GM19468 (cell line): ENCODE results near the gene UNC13B.
"Not testable (repeated sequence)": the region's sequence is repeated elsewhere in the genome, so short reads cannot be mapped to it uniquely, and the experiment has no call there.

Experiments
- ATAC-seq: cut with Tn5 transposase; IDR thresholded peaks from one replicate; pipeline ENCODE4 v1.9.1; 2021; ENCODE audit warnings: mild to moderate bottlenecking, moderate library complexity, moderate number of reproducible peaks; ENCODE audit not compliant: unreplicated experiment; ENCODE audit errors: extremely low read depth

UNC13B gene

GRCh38 chr9:35211854-35212253 lies 50.0 kb downstream of the UNC13B start:
- no peak for ATAC-seq

DNA sequence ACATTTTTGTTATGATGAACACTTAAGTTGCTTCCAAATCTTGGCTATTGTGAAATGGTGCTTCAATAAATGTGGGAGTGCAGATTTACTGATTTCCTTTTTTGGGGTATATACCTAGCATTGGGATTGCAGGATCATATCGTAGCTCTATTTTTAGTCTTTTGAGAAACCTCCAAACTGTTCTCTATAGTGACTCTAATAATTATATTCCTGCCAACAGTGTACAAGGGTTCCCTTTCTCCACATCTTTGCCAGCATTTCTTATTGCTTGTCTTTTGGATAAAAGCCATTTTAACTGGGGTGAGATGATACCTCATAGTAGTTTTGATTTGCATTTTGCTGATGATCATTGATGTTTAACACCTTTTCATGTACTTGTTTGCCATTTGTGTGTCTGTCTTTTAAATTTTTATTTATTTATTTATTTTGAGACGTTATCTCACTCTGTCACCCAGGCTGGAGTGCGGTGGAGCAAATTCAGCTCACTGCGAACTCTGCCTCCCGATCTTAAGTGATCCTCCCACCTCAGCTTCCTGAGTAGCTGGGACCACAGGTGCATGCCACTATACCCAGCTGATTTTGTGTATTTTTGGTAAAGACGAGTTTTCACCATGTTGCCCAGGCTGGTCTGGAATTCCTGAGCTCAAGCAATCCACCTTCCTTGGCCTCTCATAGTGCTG lies 59.0 kb downstream of the UNC13B start:
- ATAC-seq: no peak

- ATAC-seq: no peak
Measured at GRCh38 chr9:35225677-35226076, 63.9 kb downstream of the UNC13B start.

DNA sequence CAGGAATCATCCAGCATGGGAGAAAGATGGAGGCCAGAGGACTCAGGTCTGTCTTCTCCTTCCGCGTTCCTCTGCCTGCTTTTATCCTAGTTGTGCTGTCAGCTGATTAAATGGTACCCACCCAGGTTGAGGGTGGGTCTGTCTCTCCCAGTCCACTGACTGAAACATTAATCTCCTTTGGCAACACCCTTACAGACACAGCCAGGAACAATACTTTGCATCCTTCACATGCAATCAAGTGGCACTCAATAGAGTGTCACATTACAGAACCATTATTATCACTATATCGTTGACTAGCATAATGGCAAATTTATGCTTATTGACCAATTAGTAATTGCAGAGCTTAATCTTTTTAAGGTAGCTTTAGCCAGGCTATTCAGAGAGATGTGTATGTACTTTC lies 64.8 kb downstream of the UNC13B start:
- ATAC-seq: no peak

DNA sequence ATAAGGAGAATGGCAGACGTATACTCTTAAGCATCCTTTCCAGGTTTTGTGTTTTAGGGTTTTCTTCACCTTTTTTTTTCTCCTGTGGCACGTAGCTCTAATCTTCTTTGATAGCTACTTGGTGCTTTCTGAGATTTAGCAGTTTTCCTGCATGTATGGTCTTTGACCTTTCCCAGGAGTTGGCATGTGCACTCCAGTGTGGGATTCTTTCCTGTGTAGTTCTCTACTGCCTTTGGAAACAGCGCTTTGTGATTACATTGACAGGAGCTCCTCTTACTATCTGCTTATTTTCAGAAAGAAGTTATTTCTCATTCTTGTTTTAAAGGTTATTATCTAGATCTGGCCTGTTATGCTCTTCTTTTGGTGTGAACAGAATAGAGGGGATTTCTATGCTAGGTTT lies 65.5 kb downstream of the UNC13B start:
- ATAC-seq: no peak

DNA sequence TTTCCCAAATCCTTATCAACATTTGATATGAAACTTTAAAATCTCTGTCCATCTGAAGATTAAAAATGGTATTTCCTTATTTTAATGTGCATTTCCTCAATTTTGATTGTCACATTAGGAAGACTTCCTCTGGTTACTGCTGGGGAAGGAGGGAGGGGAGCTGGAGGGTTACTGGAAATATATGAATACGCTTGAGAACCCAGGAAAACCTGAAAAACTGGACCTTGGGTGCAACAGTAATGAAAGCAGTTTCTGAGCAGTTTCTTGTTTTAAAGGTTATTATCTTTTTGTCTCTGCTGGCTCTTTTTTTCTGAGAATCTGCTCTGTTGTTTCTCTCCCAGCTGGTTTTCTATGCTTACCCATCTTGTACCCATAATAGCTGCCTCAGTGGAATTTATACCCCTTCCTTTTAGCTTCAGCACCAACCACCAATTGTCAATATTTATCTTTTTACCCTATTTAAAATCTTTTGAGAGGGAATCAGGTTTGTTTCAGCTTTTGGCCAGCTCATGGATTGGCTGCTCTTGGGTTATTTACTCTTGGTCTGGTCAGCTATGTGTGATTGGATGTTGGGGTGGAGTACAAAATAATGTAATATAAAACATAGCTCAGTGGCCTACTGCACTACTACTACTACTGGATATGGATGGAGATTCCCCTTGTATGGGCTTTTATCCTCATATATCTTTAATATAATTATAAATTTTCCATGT lies 67.4 kb downstream of the UNC13B start:
- ATAC-seq: no peak

DNA sequence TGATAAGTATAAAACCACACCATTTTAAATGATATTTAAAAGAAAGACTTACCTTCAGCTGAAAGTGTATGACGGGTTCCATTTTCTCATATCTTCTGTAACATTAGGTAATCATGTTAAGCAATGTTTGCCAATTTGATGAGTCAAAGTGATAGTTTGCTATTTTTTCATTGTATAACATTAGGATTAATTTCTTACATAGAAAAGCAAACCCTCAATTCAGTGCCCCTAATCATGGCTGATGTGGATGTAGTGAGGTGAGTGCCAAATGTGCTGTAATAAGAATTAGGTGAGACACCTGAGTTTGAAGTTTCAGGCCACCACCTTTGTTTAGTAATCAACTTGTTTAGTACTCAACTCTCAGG lies 68.0 kb downstream of the UNC13B start:
- no peak for ATAC-seq

DNA sequence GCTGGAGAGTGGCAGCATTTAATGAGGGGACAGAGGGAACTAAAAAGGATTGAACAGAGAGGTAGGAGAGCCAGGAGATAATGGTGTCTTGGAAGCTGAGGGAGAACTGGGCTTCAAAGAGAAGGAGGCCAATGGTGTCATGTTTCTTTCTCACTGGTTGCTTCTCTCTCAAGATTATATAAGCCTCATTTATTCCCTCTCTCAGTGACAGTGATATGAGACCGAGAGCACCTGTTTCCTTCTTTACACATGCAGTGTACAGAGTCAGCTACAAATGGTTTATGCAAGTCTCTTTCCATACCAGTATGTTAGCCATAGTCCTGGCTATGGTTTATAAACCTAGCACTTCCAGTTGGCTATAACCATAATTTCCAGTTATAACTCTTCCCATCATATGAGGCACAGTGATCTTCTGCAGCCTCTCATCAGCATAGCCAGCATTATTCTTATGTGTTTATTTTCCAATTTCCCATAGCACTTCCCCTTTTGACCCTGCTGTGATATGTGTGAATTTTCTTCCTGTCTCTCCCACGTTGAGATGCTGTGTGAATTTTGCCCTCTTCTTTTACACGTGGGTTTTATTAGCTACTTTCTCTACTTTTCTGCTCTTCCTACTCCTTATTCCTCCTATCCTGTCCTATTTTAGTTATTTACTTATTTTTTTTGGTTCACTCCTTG lies 71.2 kb downstream of the UNC13B start:
- no peak for ATAC-seq

- ATAC-seq: no peak
Measured at GRCh38 chr9:35236692-35237091, 74.9 kb downstream of the UNC13B start.

GRCh38 chr9:35237311-35237710 lies 75.5 kb downstream of the UNC13B start:
- no peak for ATAC-seq

DNA sequence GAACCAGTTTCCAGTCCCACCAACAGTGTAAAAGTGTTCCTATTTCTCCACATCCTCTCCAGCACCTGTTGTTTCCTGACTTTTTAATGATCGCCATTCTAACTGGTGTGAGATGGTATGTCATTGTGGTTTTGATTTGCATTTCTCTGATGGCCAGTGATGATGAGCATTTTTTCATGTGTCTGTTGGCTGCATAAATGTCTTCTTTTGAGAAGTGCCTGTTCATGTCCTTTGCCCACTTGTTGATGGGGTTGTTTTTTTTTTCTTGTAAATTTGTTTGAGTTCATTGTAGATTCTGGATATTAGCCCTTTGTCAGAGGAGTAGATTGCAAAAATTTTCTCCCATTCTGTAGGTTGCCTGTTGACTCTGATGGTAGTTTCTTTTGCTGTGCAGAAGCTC lies 84.1 kb downstream of the UNC13B start:
- not testable (repeated sequence) for ATAC-seq

DNA sequence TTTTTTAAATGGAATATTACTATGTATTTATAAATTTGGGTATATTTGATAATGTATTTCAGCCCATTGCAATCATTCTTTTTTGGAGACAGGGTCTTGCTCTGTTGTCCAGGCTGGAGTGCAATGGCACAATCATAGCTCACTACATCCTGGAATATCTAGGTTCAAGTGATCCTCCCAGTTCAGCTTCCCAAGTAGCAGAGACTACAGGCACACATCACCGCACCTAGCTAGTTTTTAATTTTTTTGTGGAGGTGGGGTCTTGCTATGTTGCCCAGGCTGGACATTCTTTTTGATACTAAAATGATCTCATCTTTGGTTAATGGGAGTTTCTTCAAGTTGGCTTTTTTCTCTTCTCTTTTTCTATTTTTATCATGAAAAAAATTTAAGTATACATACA lies 91.3 kb downstream of the UNC13B start:
- no peak for ATAC-seq

DNA sequence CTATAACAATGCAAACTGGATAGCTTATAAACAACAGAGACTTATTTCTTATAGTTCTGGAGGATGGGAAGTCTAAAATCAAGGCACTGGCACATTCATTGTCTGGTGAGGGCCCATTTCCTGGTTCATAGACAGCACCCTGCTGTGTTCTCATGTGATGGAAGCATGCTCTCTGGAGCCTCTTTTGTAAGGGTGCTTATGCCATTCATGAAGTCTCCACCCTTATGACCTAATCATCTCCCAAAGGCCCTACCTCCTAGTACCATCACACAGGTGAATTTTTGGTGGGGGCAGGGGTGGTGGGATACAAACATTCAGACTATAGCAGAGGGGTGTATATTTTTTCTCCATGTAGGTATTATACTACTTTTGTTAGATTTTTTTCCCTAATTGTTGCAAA lies 92.4 kb downstream of the UNC13B start:
- no peak for ATAC-seq

- no peak for ATAC-seq
Measured at GRCh38 chr9:35254984-35255857, 93.4 kb downstream of the UNC13B start.

DNA sequence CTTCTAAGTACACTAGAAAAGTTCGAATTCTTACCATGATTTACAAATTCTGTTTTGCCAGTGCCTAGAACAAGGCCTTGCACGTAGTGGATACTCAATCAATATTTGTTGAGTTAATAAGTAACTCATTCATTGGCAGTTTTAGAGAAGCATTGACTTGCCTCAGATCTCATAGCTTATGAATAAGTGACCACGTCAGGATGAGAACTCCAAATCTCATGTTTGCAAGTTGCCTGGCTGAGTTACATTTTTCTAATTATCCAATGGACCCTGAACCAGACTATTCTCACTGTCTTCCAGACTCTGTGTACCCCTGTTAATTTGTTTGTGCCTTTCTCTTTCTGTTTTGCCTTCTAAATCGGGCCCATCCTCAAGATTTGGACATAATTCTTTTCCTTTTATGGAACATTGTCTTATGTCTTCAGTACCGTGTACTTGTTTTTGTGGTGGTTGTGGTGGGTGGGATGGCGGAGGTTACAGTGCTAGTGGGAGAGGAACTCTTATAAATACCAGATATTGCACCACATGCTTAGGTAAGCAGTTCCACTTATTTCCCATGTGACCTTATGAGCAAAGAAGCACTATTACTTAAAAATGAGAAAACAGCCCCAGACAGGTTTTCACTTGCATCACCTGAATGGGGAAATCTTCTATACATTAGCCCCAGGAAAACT lies 96.3 kb downstream of the UNC13B start:
- no peak for ATAC-seq

GRCh38 chr9:35258660-35259474 lies 97.1 kb downstream of the UNC13B start:
- no peak for ATAC-seq

DNA sequence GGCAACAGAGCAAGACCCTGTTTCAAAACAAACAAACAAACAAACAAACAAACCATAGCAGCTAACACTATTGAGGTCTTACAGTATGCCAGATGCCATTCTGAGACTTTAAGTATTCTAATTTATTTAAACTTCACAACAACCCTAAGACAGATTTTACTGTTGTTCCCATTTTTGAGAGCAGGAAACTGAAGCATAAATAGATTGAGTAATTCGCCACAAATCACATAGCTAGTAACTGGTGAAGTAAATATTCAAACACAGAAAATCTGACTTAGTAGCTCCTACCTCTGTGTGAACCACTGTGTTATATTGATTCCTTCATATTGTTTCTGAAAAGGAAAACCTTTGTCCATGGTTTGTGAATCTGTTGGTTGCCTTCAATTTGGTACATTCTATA lies 98.4 kb downstream of the UNC13B start:
- ATAC-seq: no peak

DNA sequence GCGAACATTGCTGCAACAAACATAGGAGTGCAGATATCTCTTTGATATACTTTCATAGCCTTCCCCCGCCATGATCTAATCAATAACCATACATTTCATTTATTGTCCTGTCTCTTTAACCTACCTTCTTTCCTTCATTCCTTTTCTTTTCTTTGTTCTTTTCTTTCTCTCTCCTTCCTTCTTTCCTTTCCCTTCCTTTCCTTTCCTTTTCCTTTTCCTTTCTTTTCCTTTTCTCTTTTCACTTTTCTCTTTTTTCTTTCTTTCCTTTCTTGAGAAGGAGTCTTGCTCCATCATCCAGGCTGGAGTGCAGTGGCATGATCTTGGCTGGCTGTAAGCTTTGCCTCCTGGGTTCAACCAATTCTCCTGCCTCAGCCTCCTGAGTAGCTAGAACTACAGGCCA lies 100.3 kb downstream of the UNC13B start:
- ATAC-seq: no peak

DNA sequence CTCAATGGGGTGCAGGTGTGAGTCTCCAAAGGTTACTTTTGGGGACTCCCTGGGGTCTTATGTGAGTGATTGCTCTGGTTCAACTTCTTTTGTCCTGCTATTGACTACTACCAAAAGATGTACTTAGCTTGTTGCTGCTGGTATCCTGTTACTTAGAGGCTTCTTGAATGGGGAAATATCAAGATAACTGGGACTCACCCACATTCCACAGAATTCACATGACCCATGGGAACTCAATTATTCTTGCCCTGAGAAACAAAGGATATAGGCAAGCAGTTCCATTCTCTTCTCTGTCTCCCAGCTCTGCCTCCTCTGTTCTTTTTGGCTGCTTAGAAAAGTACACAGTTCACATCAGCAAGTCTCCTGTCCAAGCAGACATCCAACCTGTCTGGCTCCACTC lies 105.9 kb downstream of the UNC13B start:
- no peak for ATAC-seq
